ENCODE measurements around the gene RDX.

Gene RDX

GRCh38 chr11:110147962-110148709 is 148.3 kb downstream of the RDX start:
- in situ Hi-C loops (cut with HindIII; ENCODE audit: low sequenced_read_pairs), result no loop called here

GRCh38 chr11:110141812-110142211 is 154.6 kb downstream of the RDX start:
- in situ Hi-C loops (cut with HindIII; ENCODE audit: low sequenced_read_pairs), result no loop called here

GRCh38 chr11:110134110-110134509 is 162.3 kb downstream of the RDX start:
- in situ Hi-C loops (cut with HindIII; ENCODE audit: low sequenced_read_pairs), result no loop called here

GRCh38 chr11:110133160-110133559 is 163.3 kb downstream of the RDX start:
- in situ Hi-C loops (cut with HindIII; ENCODE audit: low sequenced_read_pairs), result no loop called here

- in situ Hi-C loops (cut with HindIII; ENCODE audit: low sequenced_read_pairs), result no loop called here
Observed at GRCh38 chr11:110131386-110132123, 164.9 kb downstream of the RDX start.

GRCh38 chr11:110130642-110131238 is 165.7 kb downstream of the RDX start:
- in situ Hi-C loops (cut with HindIII; ENCODE audit: low sequenced_read_pairs), result no loop called here

GRCh38 chr11:110128161-110128560 is 168.3 kb downstream of the RDX start:
- in situ Hi-C loops (cut with HindIII; ENCODE audit: low sequenced_read_pairs), result no loop called here

GRCh38 chr11:110126936-110127335 is 169.5 kb downstream of the RDX start:
- in situ Hi-C loops (cut with HindIII; ENCODE audit: low sequenced_read_pairs), result no loop called here

GRCh38 chr11:110125632-110126031 is 170.8 kb downstream of the RDX start:
- in situ Hi-C loops (cut with HindIII; ENCODE audit: low sequenced_read_pairs), result no loop called here
